Measurements from ENCODE around the gene TAPT1. TPM values are rescaled to one million over a fixed set of nuclear protein-coding genes. Genes with fewer than 3 reads are reported as not detected.
A peak's percentile ranks its signal among the peaks of the same experiment; 100 is the strongest.

TAPT1 gene
- total RNA-seq, 1 experiment from 2014 or later: 17.3 TPM

GRCh38 chr4:16225167-16225862 lies 956 bp downstream of the TAPT1 start (continued):
- no peak for TF ChIP-seq TCF7L2 (IDR thresholded peaks at IDR 0.05; ENCODE audit: low read depth, low read length)

GRCh38 chr4:16224264-16225166 lies 1.8 kb downstream of the TAPT1 start:
- DNase-seq (ENCODE audit: low read depth, low spot score): no peak
- no TSS peak for BruUV-seq (replicated peaks)
- no peak for ATAC-seq

More at GRCh38 chr4:16224264-16225166, 1.8 kb downstream of the TAPT1 start:
- Histone ChIP-seq H3K27ac (ENCODE audit: low read length) (peak overlapping the region; percentile 73; the same call in 1 of the 2 replicates), H3K27me3 (ENCODE audit: control insufficient read depth, insufficient read depth, low read length) (no peaks in the 10 kb centered on the region), H3K9me3 (ENCODE audit: control insufficient read depth, insufficient read depth, low read depth, low read length) (no peaks in the 10 kb centered on the region), H3K4me1 (ENCODE audit: control insufficient read depth, insufficient read depth, low read length) (peaks cover 6% of the 10 kb centered on the region), H3K4me3 (ENCODE audit: low read depth in 2 of 2, low read length in 2 of 2) (peak overlapping the region in 1 of 2 experiments; percentile 67; a peak in 2 of 4 replicates), H3K36me3 (ENCODE audit: control insufficient read depth, insufficient read depth, low read length) (no peaks in the 10 kb centered on the region)
- intact Hi-C loops (cut with micrococcal nuclease; ENCODE audit: unreplicated experiment): no loop called here
- TF ChIP-seq POLR2AphosphoS5 (IDR thresholded peaks at IDR 0.05; ENCODE audit: low read depth, low read length) (no peak), CTCF (IDR thresholded peaks at IDR 0.05) (no peak), SIN3A (IDR thresholded peaks at IDR 0.05; ENCODE audit: borderline replicate concordance, insufficient read depth, low read depth, low read length) (no peak), TCF7L2 (IDR thresholded peaks at IDR 0.05; ENCODE audit: low read depth, low read length) (no peak), REST (IDR thresholded peaks at IDR 0.05; ENCODE audit: insufficient read depth in 1 of 2, low read depth in 2 of 2, low read length in 1 of 2) (no peak)
- in situ Hi-C loops (cut with HindIII; ENCODE audit: low pct_unique_long_range_greater_than_20kb, low sequenced_read_pairs): no loop called here
- ChIA-PET CTCF (no interaction called here), POLR2A (no interaction called here)
